Kidney tubule cell (primary cell): ENCODE measurements around the gene KCNH5.

ENCODE experiments used
- DNase-seq: peaks from one replicate; pipeline ENCODE4 v3.0.0-alpha.2; 2018; ENCODE audit warnings: low spot score

KCNH5 gene

GRCh38 chr14:63006531-63006930, 38.7 kb downstream of the KCNH5 start:
- no peak for DNase-seq

DNA sequence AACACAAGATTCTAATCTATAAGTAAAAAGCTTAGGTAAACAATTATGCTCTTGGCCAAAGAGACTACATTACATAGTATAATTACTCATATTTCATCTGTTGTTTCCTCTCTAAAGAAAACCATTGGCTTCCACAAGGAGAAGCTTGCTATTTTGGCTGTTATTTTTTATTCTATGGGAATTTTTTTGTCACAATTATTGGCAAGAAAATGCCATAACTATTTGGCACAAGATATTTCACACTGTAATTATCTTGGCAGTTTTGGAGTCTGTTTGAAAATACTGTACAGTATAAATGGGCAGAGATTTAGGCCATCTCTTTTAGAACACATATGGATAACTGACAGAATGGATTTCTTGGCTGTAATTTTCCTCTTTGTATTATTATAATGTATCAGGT, 51.2 kb downstream of the KCNH5 start:
- no peak for DNase-seq

GRCh38 chr14:62988967-62989366, 56.3 kb downstream of the KCNH5 start:
- DNase-seq: no peak

GRCh38 chr14:62983821-62984220, 61.4 kb downstream of the KCNH5 start:
- DNase-seq: no peak

GRCh38 chr14:62980693-62981092, 64.6 kb downstream of the KCNH5 start:
- no peak for DNase-seq

- peak; percentile 83 for DNase-seq
Measured at GRCh38 chr14:62957562-62957961, 87.7 kb downstream of the KCNH5 start.

- DNase-seq: no peak
Measured at GRCh38 chr14:62956413-62956812, 88.8 kb downstream of the KCNH5 start.

DNA sequence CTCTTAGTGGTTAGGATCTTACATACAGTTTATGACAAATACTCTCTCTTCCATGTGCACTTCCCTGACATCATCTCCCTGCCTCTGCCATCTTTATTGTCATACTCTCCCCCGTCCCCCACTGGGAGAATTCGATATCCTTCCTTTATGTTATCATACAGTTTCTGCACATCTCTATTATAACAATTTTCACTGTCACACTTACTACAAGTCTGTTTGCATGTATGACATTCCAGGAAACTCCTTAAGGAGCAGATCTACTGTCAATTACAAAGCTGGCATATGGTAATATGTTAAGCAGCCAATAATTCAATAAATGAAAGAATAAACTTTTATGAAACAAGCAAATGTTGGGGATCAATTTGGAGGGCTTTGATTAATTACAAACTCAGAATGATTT, 91.1 kb downstream of the KCNH5 start:
- DNase-seq: no peak

DNA sequence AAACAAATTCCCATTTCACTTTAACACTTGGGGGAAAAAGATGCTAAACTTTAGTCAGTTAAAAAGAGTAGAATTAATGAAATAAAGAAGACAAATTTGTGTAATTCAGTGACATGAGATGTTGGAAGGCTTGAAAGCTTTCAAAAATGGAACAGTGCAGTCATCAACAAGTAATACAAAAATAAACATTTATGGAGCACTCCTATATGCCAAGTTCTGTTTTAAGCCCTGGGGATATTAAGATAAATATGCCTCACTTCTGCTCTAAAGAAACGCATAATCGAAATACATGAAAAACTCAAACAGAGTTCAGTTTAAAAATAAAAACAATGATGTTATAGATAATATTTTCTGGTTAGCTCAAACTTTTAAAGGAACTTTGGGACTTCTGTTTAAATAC, 93.0 kb downstream of the KCNH5 start:
- no peak for DNase-seq

- DNase-seq: no peak
Measured at GRCh38 chr14:62947301-62947700, 98.0 kb downstream of the KCNH5 start.

DNA sequence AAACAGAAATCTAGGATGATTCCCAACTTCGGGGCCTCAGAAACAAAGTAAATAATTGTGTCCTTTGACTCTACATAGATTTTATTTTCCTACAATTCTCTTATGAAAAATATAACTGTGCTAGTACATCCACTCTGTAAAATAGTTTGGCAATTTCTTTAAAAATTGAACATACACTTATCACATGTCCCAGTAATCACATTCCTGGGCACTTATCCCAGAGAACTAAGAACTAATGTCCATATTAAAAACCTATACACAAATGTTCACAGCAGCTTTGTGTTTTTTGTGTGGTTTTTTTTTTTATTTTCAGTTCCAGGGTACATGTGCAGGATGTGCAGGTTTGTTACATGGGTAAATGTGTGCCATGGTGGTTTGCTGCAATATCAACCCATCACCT, 99.0 kb downstream of the KCNH5 start:
- DNase-seq: no peak

GRCh38 chr14:62943202-62943601, 102.1 kb downstream of the KCNH5 start:
- no peak for DNase-seq

- DNase-seq: no peak
Measured at GRCh38 chr14:62939970-62940369, 105.3 kb downstream of the KCNH5 start.

GRCh38 chr14:62938778-62939177, 106.5 kb downstream of the KCNH5 start:
- no peak for DNase-seq

- DNase-seq: no peak
Measured at GRCh38 chr14:62934439-62934838, 110.8 kb downstream of the KCNH5 start.

DNA sequence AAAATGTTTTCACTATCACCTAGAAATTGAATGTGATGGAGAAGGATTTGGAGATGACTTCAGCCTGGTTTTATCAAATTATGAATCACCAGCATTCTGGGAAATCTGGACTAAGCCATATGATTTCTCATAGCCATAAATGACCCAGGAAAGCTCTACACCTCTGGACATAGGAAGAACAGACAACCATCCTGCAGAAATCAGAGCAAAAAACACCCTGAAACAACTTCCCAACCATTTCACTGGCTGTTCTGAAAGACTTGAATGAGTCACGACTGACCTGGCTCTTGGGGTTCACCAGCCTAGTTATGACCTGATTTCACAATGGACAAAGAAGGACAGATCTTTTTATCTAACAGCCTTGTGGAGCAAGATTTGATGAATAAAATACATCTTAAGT, 123.8 kb downstream of the KCNH5 start:
- DNase-seq: no peak

- no peak for DNase-seq
Measured at GRCh38 chr14:62916551-62916950, 128.7 kb downstream of the KCNH5 start.

DNA sequence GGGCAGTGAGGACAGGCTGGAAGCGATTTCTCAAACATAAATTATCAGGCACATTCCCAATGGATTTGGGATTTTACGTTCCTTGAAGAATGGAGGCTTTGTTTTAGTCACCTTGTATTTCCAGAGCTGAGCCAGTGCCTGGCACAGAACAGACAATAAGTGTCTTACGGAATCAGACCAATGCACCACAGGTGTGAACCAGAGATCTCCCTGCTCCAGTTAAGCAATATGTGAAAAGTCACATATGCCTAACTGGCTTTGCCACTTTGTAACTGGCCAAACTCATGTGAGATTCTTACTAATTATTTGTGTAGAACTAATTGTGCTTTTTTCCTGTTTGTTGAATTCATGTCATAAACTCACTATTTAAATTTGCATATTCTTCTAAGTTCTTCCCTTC, 130.4 kb downstream of the KCNH5 start:
- DNase-seq: no peak

DNA sequence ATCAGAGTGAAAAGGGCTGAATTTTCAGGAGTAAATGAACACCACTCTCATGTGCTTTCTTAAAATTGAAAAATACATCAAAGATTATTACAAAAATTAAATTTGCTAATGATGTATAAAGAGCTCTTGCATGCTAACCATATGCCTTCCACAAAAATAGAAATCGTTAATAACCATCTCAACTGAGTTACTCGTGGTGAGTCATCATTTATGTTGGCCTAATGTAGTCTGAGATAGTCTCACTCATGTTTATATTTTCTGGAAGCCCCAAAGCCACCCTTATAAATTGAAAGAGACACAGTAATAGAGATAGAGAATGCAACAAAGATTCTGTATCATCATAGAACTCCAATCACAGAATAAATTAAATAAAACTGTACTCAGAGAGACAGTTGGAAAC, 131.2 kb downstream of the KCNH5 start:
- no peak for DNase-seq

- DNase-seq: no peak
Measured at GRCh38 chr14:62908506-62908905, 136.8 kb downstream of the KCNH5 start.

GRCh38 chr14:62905566-62905965, 139.7 kb downstream of the KCNH5 start:
- DNase-seq: peak; percentile 2

DNA sequence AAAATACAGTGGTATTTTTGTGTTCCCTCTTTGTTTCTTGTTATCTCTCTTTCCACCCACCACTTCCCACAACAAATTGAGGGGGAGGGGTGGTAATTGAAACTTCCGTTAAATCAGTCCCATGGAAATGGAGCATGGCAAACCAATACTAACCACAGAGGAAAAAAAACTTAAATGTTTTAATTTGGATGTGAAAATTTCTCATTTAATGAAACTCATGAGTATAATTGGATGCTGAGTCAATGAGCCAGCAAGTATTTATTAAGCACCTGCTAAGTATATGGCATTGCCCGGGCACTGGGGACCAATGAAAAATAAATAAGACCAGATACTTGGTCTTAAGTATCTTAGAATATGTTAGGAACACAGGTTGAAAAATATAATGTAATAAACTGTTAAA, 147.5 kb downstream of the KCNH5 start:
- no peak for DNase-seq

- DNase-seq: no peak
Measured at GRCh38 chr14:62896932-62897456, 148.3 kb downstream of the KCNH5 start.

GRCh38 chr14:62894736-62895135, 150.5 kb downstream of the KCNH5 start:
- no peak for DNase-seq

DNA sequence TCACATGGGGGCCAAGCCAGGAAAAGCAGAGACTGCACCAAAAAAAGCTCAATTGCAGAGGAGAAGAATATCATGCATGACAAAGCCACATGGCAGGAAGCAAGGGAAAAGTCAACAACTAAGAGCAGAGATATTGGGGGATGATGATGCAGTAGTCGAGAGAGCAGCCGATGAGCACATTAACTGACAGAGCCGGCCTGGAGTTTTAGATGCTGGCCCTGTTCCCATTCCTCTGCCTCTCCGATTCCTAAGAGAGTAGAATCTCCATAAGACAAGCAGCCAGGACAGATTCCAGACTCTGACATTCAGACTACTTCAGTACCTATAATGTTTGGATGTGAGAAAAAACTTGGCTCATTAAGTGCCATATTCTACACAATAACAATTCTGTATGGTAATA, 155.9 kb downstream of the KCNH5 start:
- no peak for DNase-seq
